ENCODE results near the gene SGPL1. TPM values are rescaled to one million over a fixed set of nuclear protein-coding genes. Genes with fewer than 3 reads are reported as not detected.

The SGPL1 gene
- total and polyA plus RNA-seq, 5 experiments from 2014 or later = 10.7 to 36.1 (median 16.7) TPM

Other genes with a start within 250 kb of the SGPL1 start
- 10 to 100 TPM; 14.7 to 16.8 TPM for gene PRF1, start 213.2 kb upstream of the SGPL1 start, total RNA-seq
- gene PRF1, start 213.2 kb upstream of the SGPL1 start, polyA plus RNA-seq = 100 to 1,000 TPM in 1 of 3 donors, 10 to 100 TPM in 2; 58.3 to 435 (median 84.3) TPM
- not detected for gene ADAMTS14, start 143.4 kb upstream of the SGPL1 start, total RNA-seq
- not detected for gene ADAMTS14, start 143.4 kb upstream of the SGPL1 start, polyA plus RNA-seq
- gene TBATA, start 30.6 kb upstream of the SGPL1 start, total RNA-seq = not detected
- gene TBATA, start 30.6 kb upstream of the SGPL1 start, polyA plus RNA-seq = not detected
- gene PCBD1, start 72.6 kb downstream of the SGPL1 start, total RNA-seq = 1 to 10 TPM; 6.0 to 9.5 TPM
- 10 to 100 TPM in 2 of 3 donors, 1 to 10 TPM in 1; 8.6 to 23.2 (median 14.9) TPM for gene PCBD1, start 72.6 kb downstream of the SGPL1 start, polyA plus RNA-seq

Data from naive thymus-derived CD8-positive, alpha-beta T cell (primary cell).